ENCODE results near the gene CDIPT. TPM values are rescaled to one million over a fixed set of nuclear protein-coding genes. Genes with fewer than 3 reads are reported as not detected.

Gene CDIPT
- total and polyA plus RNA-seq, 2 donors from 2014 or later, result 85.9 to 148 TPM

- Histone ChIP-seq H3K9me3 (ENCODE audit: control insufficient read depth in 2 of 3, insufficient read depth in 1 of 3, low read length in 3 of 3) (no peaks in the 10 kb centered on the region), H3K36me3 (ENCODE audit: control insufficient read depth in 2 of 3, insufficient read depth in 3 of 3, low read length in 3 of 3) (peaks cover 0 to 58% (median 31%) of the 10 kb centered on the region in 3 donors), H3K4me3 (ENCODE audit: low read length in 3 of 3) (no peak overlapping the region), H3K27ac (ENCODE audit: low read depth in 2 of 2, low read length in 2 of 2) (no peak overlapping the region), H3K9ac (ENCODE audit: low read length in 3 of 3) (no peak overlapping the region), H3K4me1 (ENCODE audit: control insufficient read depth in 2 of 3, insufficient read depth in 2 of 3, low read depth in 1 of 3, low read length in 3 of 3) (no peaks in the 10 kb centered on the region), H3K27me3 (ENCODE audit: control insufficient read depth, insufficient read depth, low read length) (no peaks in the 10 kb centered on the region)
- intact Hi-C loops (cut with DNase I), result no loop called here
- no peak for DNase-seq
- no peak for TF ChIP-seq CTCF (IDR thresholded peaks at IDR 0.05; ENCODE audit: borderline replicate concordance, extremely low read depth, insufficient read depth)
- no peak for FAIRE-seq
Measured at GRCh38 chr16:29839822-29840221, 23.2 kb downstream of the CDIPT start.

GRCh38 chr16:29837841-29838240, 25.2 kb downstream of the CDIPT start:
- TF ChIP-seq CTCF (IDR thresholded peaks at IDR 0.05; ENCODE audit: borderline replicate concordance, extremely low read depth, insufficient read depth), result no peak
- intact Hi-C loops (cut with DNase I), result no loop called here
- Histone ChIP-seq H3K27ac (ENCODE audit: low read depth in 2 of 2, low read length in 2 of 2) (no peak overlapping the region), H3K27me3 (ENCODE audit: control insufficient read depth, insufficient read depth, low read length) (no peaks in the 10 kb centered on the region), H3K9ac (ENCODE audit: low read length in 3 of 3) (no peak overlapping the region), H3K4me1 (ENCODE audit: control insufficient read depth in 2 of 3, insufficient read depth in 2 of 3, low read depth in 1 of 3, low read length in 3 of 3) (no peaks in the 10 kb centered on the region), H3K36me3 (ENCODE audit: control insufficient read depth in 2 of 3, insufficient read depth in 3 of 3, low read length in 3 of 3) (peaks cover 0 to 65% (median 36%) of the 10 kb centered on the region in 3 donors), H3K4me3 (ENCODE audit: low read length in 3 of 3) (no peak overlapping the region), H3K9me3 (ENCODE audit: control insufficient read depth in 2 of 3, insufficient read depth in 1 of 3, low read length in 3 of 3) (no peaks in the 10 kb centered on the region)
- no peak for DNase-seq
- FAIRE-seq, result no peak

GRCh38 chr16:29836623-29837022, 26.4 kb downstream of the CDIPT start:
- no peaks in the 10 kb centered on the region for H3K9me3 ChIP-seq (ENCODE audit: control insufficient read depth in 2 of 3, insufficient read depth in 1 of 3, low read length in 3 of 3)
- no peak overlapping the region for H3K9ac ChIP-seq (ENCODE audit: low read length in 3 of 3)
- no peaks in the 10 kb centered on the region for H3K27me3 ChIP-seq (ENCODE audit: control insufficient read depth, insufficient read depth, low read length)
- H3K4me3 ChIP-seq (ENCODE audit: low read length in 3 of 3), result no peak overlapping the region
- intact Hi-C loops (cut with DNase I), result no loop called here
- no peak overlapping the region for H3K27ac ChIP-seq (ENCODE audit: low read depth in 2 of 2, low read length in 2 of 2)
- no peak for DNase-seq
- peaks cover 0 to 59% (median 33%) of the 10 kb centered on the region in 3 donors for H3K36me3 ChIP-seq (ENCODE audit: control insufficient read depth in 2 of 3, insufficient read depth in 3 of 3, low read length in 3 of 3)
- no peak for TF ChIP-seq CTCF (IDR thresholded peaks at IDR 0.05; ENCODE audit: borderline replicate concordance, extremely low read depth, insufficient read depth)
- no peak for FAIRE-seq
- H3K4me1 ChIP-seq (ENCODE audit: control insufficient read depth in 2 of 3, insufficient read depth in 2 of 3, low read depth in 1 of 3, low read length in 3 of 3), result no peaks in the 10 kb centered on the region

GRCh38 chr16:29835926-29836325, 27.1 kb downstream of the CDIPT start:
- no peak overlapping the region for H3K9ac ChIP-seq (ENCODE audit: low read length in 3 of 3)
- intact Hi-C loops (cut with DNase I), result no loop called here
- H3K4me1 ChIP-seq (ENCODE audit: control insufficient read depth in 2 of 3, insufficient read depth in 2 of 3, low read depth in 1 of 3, low read length in 3 of 3), result no peaks in the 10 kb centered on the region
- no peak overlapping the region for H3K4me3 ChIP-seq (ENCODE audit: low read length in 3 of 3)
- H3K27ac ChIP-seq (ENCODE audit: low read depth in 2 of 2, low read length in 2 of 2), result no peak overlapping the region
- no peaks in the 10 kb centered on the region for H3K9me3 ChIP-seq (ENCODE audit: control insufficient read depth in 2 of 3, insufficient read depth in 1 of 3, low read length in 3 of 3)
- H3K27me3 ChIP-seq (ENCODE audit: control insufficient read depth, insufficient read depth, low read length), result no peaks in the 10 kb centered on the region
- FAIRE-seq, result no peak
- H3K36me3 ChIP-seq (ENCODE audit: control insufficient read depth in 2 of 3, insufficient read depth in 3 of 3, low read length in 3 of 3), result peaks cover 0 to 54% (median 32%) of the 10 kb centered on the region in 3 donors
- TF ChIP-seq CTCF (IDR thresholded peaks at IDR 0.05; ENCODE audit: borderline replicate concordance, extremely low read depth, insufficient read depth), result no peak
- DNase-seq, result no peak

All from kidney (tissue), 14 donors.